SK-N-SH (cell line): ENCODE measurements around the gene ARHGAP42.

Experiments used
- CHD2 ChIP-seq: fragments of 150-350 bp; IDR thresholded peaks from 2 replicates; pipeline ENCODE4 v1.6.1; 2018; ENCODE audit warnings: low read length; ENCODE audit not compliant: partially characterized antibody
- EP300 ChIP-seq, 2 experiments: IDR thresholded peaks; 2 replicates each; pipeline versions ENCODE4 v1.4.0 to v1.6.1; 2012; ENCODE audit warnings: borderline replicate concordance in 1 of 2, low read depth in 1 of 2, low read length in 1 of 2
- RAD21 ChIP-seq: IDR thresholded peaks from 2 replicates; pipeline ENCODE4 v1.6.1; 2012; ENCODE audit warnings: mild to moderate bottlenecking, low read length

DNA sequence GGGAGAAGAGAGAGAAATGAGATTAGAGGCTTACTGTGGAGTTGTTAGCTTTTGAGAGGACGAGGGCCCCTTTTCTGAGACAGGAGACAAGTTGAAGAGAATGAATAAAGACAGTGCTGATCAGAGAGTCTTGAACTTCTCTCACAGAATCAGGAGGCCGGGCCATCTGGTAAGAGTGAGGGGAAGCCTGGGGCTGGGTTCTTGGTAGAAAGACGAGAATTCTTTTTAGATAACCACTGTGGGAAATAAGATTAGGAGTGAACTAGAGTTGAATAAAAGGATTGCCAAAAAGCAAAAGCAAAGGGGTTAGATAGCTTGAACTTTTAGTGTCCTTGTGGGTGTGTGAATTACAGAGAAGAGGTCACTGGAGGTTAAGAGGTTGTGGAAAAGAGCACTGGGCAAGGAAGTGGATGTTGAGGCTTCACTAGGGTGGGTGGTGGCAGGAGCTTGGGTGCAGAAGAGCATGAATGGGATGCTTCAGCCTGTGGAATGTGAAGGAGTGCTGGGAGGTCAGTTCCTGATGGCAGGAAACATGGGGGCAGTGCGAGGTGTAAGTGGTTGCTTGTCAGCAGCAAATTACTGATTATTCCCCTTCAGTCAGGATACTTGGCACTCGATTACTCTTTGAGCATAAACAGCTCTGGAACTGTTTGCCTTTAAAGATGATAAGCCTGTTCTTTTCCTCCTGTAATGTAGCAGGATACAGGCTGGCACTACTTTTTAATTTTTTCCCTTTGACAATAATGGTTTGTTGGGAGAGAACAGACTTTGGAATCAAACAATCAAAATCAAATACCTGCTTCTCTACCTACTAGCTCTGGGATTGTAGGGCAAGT, 98.3 kb downstream of the ARHGAP42 start:
- TF ChIP-seq RAD21: no peak
- no peak for TF ChIP-seq EP300 (IDR thresholded peaks at IDR 0.05; ENCODE audit: borderline replicate concordance in 1 of 2, low read depth in 1 of 2, low read length in 1 of 2)
- no peak for TF ChIP-seq CHD2
